DOHH2 (cell line): ENCODE measurements around the gene PLXNA2.

ENCODE experiments used
- EZH2phosphoT487 ChIP-seq: fragments of 200-600 bp; sonication (generic); IDR thresholded peaks from 2 replicates; pipeline ENCODE4 v1.6.1; 2017; ENCODE audit warnings: borderline replicate concordance, mild to moderate bottlenecking, antibody characterized with exemption, low read length, moderate library complexity, mixed read lengths
- TF ChIP-seq, protein P1 (sequence below): fragments of 200-600 bp; sonication (generic); IDR thresholded peaks from one replicate; pipeline ENCODE4 v1.5.1; 2014; ENCODE audit warnings: antibody characterized with exemption, mild to moderate bottlenecking, low read depth, low read length; ENCODE audit not compliant: poor library complexity, severe bottlenecking

DNA sequence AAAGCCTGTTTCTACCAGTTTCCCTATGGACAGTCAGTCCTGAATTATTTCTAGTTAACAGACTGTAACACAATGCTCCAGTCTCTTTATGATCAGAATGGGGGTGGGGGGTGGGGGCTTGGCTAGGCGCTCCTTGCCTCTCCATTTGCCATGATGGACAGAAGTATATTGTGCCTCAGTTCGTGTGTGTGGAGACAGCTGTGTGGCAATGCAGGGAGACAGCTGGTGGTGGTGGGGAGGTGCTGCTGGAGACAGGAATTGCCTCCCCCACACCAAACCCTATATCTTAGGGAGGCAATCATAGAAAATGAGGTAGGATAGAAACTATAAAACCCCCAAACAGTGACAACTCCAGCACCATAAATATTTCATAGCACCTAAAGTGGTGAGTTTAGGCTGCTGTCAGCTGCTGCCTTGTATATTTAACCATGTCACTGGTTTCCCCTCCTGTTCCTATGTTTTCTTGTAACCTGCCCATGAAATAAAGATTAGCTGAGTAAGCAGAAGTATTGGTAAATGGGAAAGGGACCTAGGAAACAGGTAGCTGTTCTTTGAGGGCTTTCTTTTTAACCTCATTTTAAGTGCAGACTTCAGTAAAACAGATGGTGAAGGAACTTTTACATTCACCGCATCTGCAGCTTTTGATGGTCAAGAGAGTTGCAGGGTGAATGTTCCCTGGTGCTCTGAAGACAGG, 3.4 kb downstream of the PLXNA2 start:
- TF ChIP-seq, protein P1, sequence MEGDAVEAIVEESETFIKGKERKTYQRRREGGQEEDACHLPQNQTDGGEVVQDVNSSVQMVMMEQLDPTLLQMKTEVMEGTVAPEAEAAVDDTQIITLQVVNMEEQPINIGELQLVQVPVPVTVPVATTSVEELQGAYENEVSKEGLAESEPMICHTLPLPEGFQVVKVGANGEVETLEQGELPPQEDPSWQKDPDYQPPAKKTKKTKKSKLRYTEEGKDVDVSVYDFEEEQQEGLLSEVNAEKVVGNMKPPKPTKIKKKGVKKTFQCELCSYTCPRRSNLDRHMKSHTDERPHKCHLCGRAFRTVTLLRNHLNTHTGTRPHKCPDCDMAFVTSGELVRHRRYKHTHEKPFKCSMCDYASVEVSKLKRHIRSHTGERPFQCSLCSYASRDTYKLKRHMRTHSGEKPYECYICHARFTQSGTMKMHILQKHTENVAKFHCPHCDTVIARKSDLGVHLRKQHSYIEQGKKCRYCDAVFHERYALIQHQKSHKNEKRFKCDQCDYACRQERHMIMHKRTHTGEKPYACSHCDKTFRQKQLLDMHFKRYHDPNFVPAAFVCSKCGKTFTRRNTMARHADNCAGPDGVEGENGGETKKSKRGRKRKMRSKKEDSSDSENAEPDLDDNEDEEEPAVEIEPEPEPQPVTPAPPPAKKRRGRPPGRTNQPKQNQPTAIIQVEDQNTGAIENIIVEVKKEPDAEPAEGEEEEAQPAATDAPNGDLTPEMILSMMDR, result no peak
- TF ChIP-seq EZH2phosphoT487, result no peak
